BLaER1 treated with 17β-estradiol and CSF1 and Interleukin-3, amounts not matched to agents 10 nM and 100 nM (cell line): ENCODE data around the gene ITGA2.
A peak's percentile ranks its signal among the peaks of the same experiment; 100 is the strongest.
"Not testable (repeated sequence)": the region's sequence is repeated elsewhere in the genome, so short reads cannot be mapped to it uniquely, and the experiment has no call there.

Source experiments
- H3K27ac ChIP-seq, 11 experiments: shearing (Covaris generic); formaldehyde crosslinking; 2 replicates each; pipeline ENCODE4 v1.8.1; 2022
- H3K27me3 ChIP-seq, 11 experiments: shearing (Covaris generic); formaldehyde crosslinking; 2 replicates each; pipeline ENCODE4 v1.8.1; 2022
- H3K36me3 ChIP-seq, 11 experiments: shearing (Covaris generic); formaldehyde crosslinking; 2 replicates each; pipeline ENCODE4 v1.8.1; 2022
- H3K4me1 ChIP-seq, 10 experiments: shearing (Covaris generic); formaldehyde crosslinking; 2 replicates each; pipeline ENCODE4 v1.8.1; 2022
- H3K4me2 ChIP-seq, 11 experiments: shearing (Covaris generic); formaldehyde crosslinking; 2 replicates each; pipeline ENCODE4 v1.8.1; 2022
- H3K4me3 ChIP-seq, 10 experiments: shearing (Covaris generic); formaldehyde crosslinking; 2 replicates each; pipeline ENCODE4 v1.8.1; 2022
- H3K9ac ChIP-seq, 11 experiments: shearing (Covaris generic); formaldehyde crosslinking; 2 replicates each; pipeline ENCODE4 v1.8.1; 2022
- H3K9me3 ChIP-seq, 11 experiments: shearing (Covaris generic); formaldehyde crosslinking; replicated peaks in 1 of 11; 2 replicates each; pipeline ENCODE4 v1.8.1; 2022
- H4K20me1 ChIP-seq, 11 experiments: shearing (Covaris generic); formaldehyde crosslinking; 2 replicates each; pipeline ENCODE4 v1.8.1; 2022
- Cebpa-rat ChIP-seq, 11 experiments: shearing (Covaris generic); IDR thresholded peaks; 2 replicates each; pipeline ENCODE4 v1.8.1; 2022

Gene ITGA2

DNA sequence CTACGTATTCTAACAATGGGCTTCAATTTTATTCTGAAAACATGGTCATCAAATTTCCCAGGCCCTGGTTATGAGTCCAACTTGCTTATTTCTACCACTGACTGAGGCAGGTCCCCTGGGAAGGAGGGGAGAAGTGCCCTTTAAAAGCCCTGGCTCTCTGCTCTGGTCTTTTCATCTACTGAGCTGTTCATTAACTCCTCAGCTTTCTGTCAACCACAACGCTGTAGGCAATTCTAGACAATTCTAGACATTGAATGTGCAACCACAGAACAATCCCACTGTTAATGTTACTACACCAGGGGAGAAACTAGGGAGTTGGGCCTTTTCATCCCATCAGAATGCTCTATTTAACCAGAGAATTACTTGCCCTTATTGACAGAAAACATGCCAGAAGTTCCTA, 110.4 kb downstream of the ITGA2 start:
- Histone ChIP-seq H3K9ac (no peak overlapping the region), H3K9me3 (no peaks in the 10 kb centered on the region), H3K27ac (no peak overlapping the region), H3K36me3 (peaks cover 0 to 27% (median 9%) of the 10 kb centered on the region in 11 experiments; a peak in 11 of 22 replicates), H3K4me3 (no peak overlapping the region), H3K27me3 (no peaks in the 10 kb centered on the region), H3K4me2 (no peak overlapping the region), H4K20me1 (no peaks in the 10 kb centered on the region; a peak in 1 of 22 replicates), H3K4me1 (peaks cover 0 to 7% (median 0%) of the 10 kb centered on the region in 10 experiments; a peak in 2 of 20 replicates)
- no peak for TF ChIP-seq Cebpa-rat (IDR thresholded peaks at IDR 0.05)

DNA sequence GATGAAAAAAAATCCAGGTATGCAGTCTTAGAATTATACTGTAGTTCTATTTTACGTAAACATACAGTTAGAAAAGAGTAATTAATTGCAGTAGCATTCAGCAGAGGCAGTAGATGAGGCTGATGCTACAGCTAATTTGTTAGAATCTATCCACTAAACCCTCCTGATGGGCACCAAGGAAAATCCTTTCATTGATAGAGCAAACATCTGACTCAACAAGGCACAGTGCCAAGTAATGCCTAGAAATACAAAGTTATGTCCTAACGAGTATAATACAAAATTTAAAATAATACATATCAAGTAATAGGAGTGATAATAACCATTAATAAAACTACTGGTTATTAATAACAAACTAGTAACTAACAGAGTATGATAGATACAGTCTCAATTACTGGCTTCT, 111.5 kb downstream of the ITGA2 start:
- H3K9ac ChIP-seq = no peak overlapping the region
- H3K36me3 ChIP-seq = peaks cover 0 to 27% (median 9%) of the 10 kb centered on the region in 11 experiments; a peak in 11 of 22 replicates
- no peak overlapping the region for H3K4me2 ChIP-seq
- no peaks in the 10 kb centered on the region; a peak in 1 of 22 replicates for H4K20me1 ChIP-seq
- no peak overlapping the region for H3K27ac ChIP-seq
- H3K9me3 ChIP-seq = no peaks in the 10 kb centered on the region
- no peaks in the 10 kb centered on the region for H3K27me3 ChIP-seq
- 0 out of 20 replicates have a peak, but pooled peaks cover 0 to under 1% (median 0%) of the 10 kb centered on the region in 10 experiments for H3K4me1 ChIP-seq
- no peak for TF ChIP-seq Cebpa-rat (IDR thresholded peaks at IDR 0.05)
- H3K4me3 ChIP-seq = no peak overlapping the region

DNA sequence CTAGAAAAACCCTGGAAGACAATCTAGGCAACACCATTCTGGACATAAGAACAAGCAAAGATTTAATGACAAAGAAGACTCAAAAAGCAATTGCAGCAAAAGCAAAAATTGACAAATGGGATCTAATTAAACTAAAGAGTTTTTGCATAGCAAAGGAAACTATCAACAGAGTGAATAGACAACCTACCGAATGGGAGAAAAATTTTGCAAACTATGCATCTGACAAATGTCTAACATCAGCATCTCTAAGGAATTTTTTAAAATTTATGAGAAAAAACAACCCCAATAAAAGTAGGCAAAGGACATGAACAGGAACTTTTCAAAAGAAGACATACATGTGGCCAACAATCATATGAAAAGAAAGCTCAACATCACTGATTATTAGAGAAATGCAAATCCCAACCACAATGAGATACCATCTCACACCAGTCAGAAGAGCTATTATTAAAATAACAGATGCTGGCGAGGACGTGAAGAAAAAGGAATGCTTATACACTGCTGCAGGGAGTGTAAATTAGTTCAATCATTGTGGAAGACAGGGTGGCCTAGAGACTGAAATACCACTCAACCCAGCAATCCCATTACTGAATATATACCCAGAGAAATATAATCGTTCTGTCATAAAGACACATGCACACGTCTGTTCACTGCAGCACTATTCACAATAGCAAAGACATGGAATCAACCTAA, 116.6 kb downstream of the ITGA2 start:
- Histone ChIP-seq H3K4me1 (peaks cover 0 to 14% (median 6%) of the 10 kb centered on the region in 10 experiments; a peak in 7 of 20 replicates), H3K4me2 (no peak overlapping the region), H3K4me3 (no peak overlapping the region), H3K9me3 (no peaks in the 10 kb centered on the region), H3K36me3 (peaks cover 0 to 8% (median 0%) of the 10 kb centered on the region in 11 experiments; a peak in 4 of 22 replicates), H3K9ac (no peak overlapping the region), H3K27ac (no peak overlapping the region), H4K20me1 (no peaks in the 10 kb centered on the region), H3K27me3 (no peaks in the 10 kb centered on the region)
- TF ChIP-seq Cebpa-rat (IDR thresholded peaks at IDR 0.05) = no peak

DNA sequence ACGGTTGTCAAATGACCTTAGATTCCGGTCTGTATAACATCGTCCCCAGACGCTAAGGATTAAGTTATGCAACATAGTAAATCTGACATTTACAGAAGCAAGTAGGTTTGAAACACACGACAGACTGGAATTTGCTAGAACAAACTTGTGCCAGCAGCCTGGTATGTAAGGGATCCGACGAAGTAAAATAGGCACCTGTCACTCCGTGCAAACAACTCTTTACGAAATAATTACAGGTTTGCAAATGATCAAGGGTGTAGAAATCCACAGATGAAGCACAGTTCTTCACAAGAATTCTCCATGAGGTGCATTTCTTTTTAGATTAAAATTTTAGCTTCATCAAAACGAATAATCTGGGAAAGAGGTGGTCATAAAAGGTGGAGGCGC, 119.9 kb downstream of the ITGA2 start:
- peak overlapping the region; percentile 53 to 71 (median 60) for H3K4me3 ChIP-seq
- no peak overlapping the region; a peak in 1 of 22 replicates for H3K27ac ChIP-seq
- TF ChIP-seq Cebpa-rat (IDR thresholded peaks at IDR 0.05) = no peak
- peaks cover 0 to 9% (median 0%) of the 10 kb centered on the region in 11 experiments; a peak in 1 of 22 replicates for H3K36me3 ChIP-seq
- peaks cover 0 to 9% (median 0%) of the 10 kb centered on the region in 11 experiments; a peak in 7 of 22 replicates for H3K9me3 ChIP-seq
- peak overlapping the region; percentile 49 to 84 (median 69) for H3K4me2 ChIP-seq
- peaks cover 0 to 14% (median 6%) of the 10 kb centered on the region in 10 experiments; a peak in 7 of 20 replicates for H3K4me1 ChIP-seq
- peak overlapping the region; percentile 55 to 75 (median 66); a peak in 19 of 22 replicates for H3K9ac ChIP-seq
- no peaks in the 10 kb centered on the region for H4K20me1 ChIP-seq
- no peaks in the 10 kb centered on the region for H3K27me3 ChIP-seq

DNA sequence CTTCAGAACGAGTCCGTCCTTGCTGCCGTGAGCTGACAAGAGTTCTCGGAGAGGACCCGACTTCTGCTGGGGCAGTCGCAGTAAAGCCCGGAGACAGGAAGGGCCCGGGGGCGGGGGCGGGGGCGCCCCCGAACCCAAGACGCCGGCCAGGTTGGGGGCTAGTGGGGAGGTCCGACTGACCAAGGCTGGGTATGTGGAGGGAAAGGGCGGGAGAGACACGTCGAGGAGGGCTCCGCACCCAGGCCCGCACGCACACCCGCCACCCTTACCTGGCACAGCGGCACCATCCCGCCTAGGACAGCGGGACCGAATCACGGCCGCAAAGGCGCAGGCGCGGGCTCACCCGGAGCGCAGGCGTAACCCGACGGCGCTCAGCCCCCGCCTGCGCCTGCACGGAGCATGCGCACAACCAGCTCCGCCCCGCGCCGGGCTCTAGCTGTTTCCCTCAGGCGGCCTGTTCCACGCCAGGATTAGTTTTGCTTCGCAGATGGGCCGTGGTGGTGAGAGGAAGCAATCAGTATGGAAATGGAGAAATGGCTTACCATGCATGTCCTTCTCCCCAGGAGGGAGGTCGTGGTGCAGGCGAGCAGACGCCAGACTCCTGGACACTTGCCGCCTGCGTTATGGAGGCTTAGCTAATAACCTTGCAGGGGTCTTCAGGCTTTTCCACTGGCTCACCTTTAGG, 120.4 kb downstream of the ITGA2 start, which contains the start of gene MOCS2:
Gene MOCS2, minus strand, starts transcription at position 315 of the 685 bp plus-strand sequence. CDS start 2,583 bp downstream, outside the sequence.
- Histone ChIP-seq H3K9ac (peak within 1 kb of the TSS; percentile 55 to 75 (median 66); a peak in 21 of 22 replicates), H3K4me2 (peak within 1 kb of the TSS; percentile 65 to 84 (median 75)), H3K36me3 (peaks cover 0 to 9% (median 0%) of the 10 kb centered on the region in 11 experiments; a peak in 1 of 22 replicates), H3K4me3 (peak within 1 kb of the TSS; percentile 53 to 71 (median 60)), H3K27me3 (no peaks in the 10 kb centered on the region), H3K27ac (peak within 1 kb of the TSS in 10 of 11 experiments; percentile 33 to 64 (median 54); a peak in 18 of 22 replicates), H3K4me1 (peaks cover 0 to 14% (median 6%) of the 10 kb centered on the region in 10 experiments; a peak in 7 of 20 replicates), H4K20me1 (no peaks in the 10 kb centered on the region), H3K9me3 (peaks cover 0 to 9% (median 0%) of the 10 kb centered on the region in 11 experiments; a peak in 7 of 22 replicates)
- TF ChIP-seq Cebpa-rat (IDR thresholded peaks at IDR 0.05) = no peak

DNA sequence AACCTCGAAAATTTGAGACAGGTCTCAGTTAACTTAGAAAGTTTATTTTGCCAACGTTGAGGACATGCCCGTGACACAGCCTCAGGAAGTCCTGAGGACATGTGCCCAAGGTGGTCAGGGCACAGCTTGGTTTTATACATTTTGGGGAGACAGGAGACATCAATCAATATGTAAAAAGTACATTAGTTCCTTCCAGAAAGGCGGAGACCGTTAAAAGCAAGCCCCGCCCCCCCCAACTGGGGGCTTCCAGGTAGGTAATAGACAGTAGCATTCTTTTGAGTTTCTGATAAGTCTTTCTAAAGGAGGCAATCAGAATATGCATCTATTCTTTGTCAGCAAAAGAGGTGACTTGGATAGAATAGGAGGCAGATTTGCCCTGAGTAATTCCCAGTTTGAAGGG, 121.0 kb downstream of the ITGA2 start:
- no peaks in the 10 kb centered on the region for H3K27me3 ChIP-seq
- peak overlapping the region; percentile 55 to 75 (median 66); a peak in 21 of 22 replicates for H3K9ac ChIP-seq
- peaks cover 0 to 14% (median 6%) of the 10 kb centered on the region in 10 experiments; a peak in 7 of 20 replicates for H3K4me1 ChIP-seq
- peaks cover 0 to 9% (median 0%) of the 10 kb centered on the region in 11 experiments; a peak in 1 of 22 replicates for H3K36me3 ChIP-seq
- peak overlapping the region; percentile 54 to 81 (median 73) for H3K4me2 ChIP-seq
- TF ChIP-seq Cebpa-rat (IDR thresholded peaks at IDR 0.05) = no peak
- H4K20me1 ChIP-seq = no peaks in the 10 kb centered on the region
- peak overlapping the region in 10 of 11 experiments; percentile 33 to 64 (median 54); a peak in 18 of 22 replicates for H3K27ac ChIP-seq
- peak overlapping the region; percentile 53 to 71 (median 60) for H3K4me3 ChIP-seq
- peaks cover 0 to 9% (median 0%) of the 10 kb centered on the region in 11 experiments; a peak in 7 of 22 replicates for H3K9me3 ChIP-seq

DNA sequence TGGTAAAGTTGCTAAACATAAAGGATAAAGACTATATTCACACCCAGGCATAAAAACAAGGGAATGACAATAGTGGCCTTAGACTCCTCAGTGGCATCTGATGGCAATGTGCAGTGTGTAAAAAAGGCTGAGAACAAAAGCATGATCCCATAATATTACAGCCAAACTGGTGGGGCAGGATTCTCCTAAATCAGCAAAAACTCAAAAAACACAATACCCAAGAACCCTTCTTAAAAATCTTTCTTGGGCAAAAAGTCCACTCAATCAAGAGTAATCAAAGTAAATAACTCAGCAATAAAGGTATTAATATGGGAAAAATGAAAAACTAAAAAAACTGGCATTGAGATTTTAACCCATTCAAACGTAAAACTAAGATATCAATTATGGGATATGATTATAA, 122.0 kb downstream of the ITGA2 start:
- H3K9me3 ChIP-seq = peaks cover 0 to 9% (median 0%) of the 10 kb centered on the region in 11 experiments; a peak in 7 of 22 replicates
- no peaks in the 10 kb centered on the region for H4K20me1 ChIP-seq
- no peak for TF ChIP-seq Cebpa-rat (IDR thresholded peaks at IDR 0.05)
- H3K4me3 ChIP-seq = no peak overlapping the region
- H3K4me1 ChIP-seq = peaks cover 0 to 14% (median 6%) of the 10 kb centered on the region in 10 experiments; a peak in 7 of 20 replicates
- H3K27ac ChIP-seq = no peak overlapping the region
- H3K27me3 ChIP-seq = no peaks in the 10 kb centered on the region
- no peak overlapping the region for H3K4me2 ChIP-seq
- H3K9ac ChIP-seq = no peak overlapping the region
- H3K36me3 ChIP-seq = peaks cover 0 to 4% (median 0%) of the 10 kb centered on the region in 11 experiments; a peak in 1 of 22 replicates

DNA sequence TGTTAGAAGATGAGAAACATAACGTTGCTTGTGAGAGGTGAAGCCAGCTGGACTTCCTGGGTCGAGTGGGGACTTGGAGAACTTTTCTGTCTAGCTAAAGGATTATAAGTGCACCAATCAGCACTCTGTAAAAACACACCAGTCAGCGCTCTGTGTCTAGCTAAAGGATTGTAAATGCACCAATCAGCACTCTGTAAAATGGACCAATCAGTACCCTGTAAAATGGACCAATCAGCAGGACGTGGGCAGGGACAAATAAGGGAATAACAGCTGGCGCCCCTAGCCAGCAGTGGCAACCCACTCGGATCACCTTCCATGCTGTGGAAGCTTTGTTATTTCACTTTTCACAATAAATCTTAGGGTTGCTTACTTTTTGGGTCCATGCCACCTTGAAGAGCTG, 123.2 kb downstream of the ITGA2 start:
- not testable (repeated sequence) for H3K9me3 ChIP-seq, H3K4me3 ChIP-seq, H3K36me3 ChIP-seq, H3K27ac ChIP-seq, H3K27me3 ChIP-seq, H3K4me2 ChIP-seq, H3K9ac ChIP-seq, H4K20me1 ChIP-seq
- peaks cover 0 to 14% (median 6%) of the 10 kb centered on the region in 10 experiments; a peak in 7 of 20 replicates for H3K4me1 ChIP-seq
